Osteocyte (in vitro differentiated cells): ENCODE measurements around the gene GAN. TPM values are rescaled to one million over a fixed set of nuclear protein-coding genes. Genes with fewer than 3 reads are reported as not detected.

ENCODE experiments used
- DNase-seq: peaks from one replicate; pipeline ENCODE4 v3.0.0; 2021; ENCODE audit warnings: mixed read lengths; ENCODE audit not compliant: unreplicated experiment; ENCODE audit errors: extremely low spot score
- H3K27ac Mint-ChIP-seq: one replicate; pipeline ENCODE4 v1.8.0; 2021; ENCODE audit warnings: mild to moderate bottlenecking, mixed read lengths; ENCODE audit not compliant: unreplicated experiment
- H3K27me3 Mint-ChIP-seq: one replicate; pipeline ENCODE4 v1.8.0; 2021; ENCODE audit warnings: mixed read lengths; ENCODE audit not compliant: unreplicated experiment
- H3K36me3 Mint-ChIP-seq: one replicate; pipeline ENCODE4 v1.8.0; 2021; ENCODE audit warnings: mixed read lengths; ENCODE audit not compliant: unreplicated experiment
- H3K4me1 Mint-ChIP-seq: one replicate; pipeline ENCODE4 v1.8.0; 2021; ENCODE audit warnings: mixed read lengths; ENCODE audit not compliant: unreplicated experiment
- H3K4me3 Mint-ChIP-seq: one replicate; pipeline ENCODE4 v1.8.0; 2021; ENCODE audit warnings: mild to moderate bottlenecking, moderate library complexity, mixed read lengths; ENCODE audit not compliant: unreplicated experiment
- H3K9me3 Mint-ChIP-seq: one replicate; pipeline ENCODE4 v1.8.0; 2021; ENCODE audit warnings: mixed read lengths; ENCODE audit not compliant: unreplicated experiment
- CTCF ChIP-seq: fragments of 200-600 bp; sonication (generic); IDR thresholded peaks from 2 replicates; pipeline ENCODE4 v1.5.0; 2021; ENCODE audit warnings: antibody characterized with exemption, mild to moderate bottlenecking, moderate library complexity
- total RNA-seq: library from RNA; stranded (reverse); gene quantifications from 2 replicates; pipeline ENCODE4 v1.2.1, GENCODE V29; 2021

The GAN gene
- total RNA-seq, 1 donor from 2014 or later: 9.2 TPM

- H3K9me3 Mint-ChIP-seq: no peaks in the 10 kb centered on the region
- H3K36me3 Mint-ChIP-seq: no peaks in the 10 kb centered on the region
- H3K4me3 Mint-ChIP-seq: no peak overlapping the region
- no peaks in the 10 kb centered on the region for H3K4me1 Mint-ChIP-seq
- no peak for TF ChIP-seq CTCF
- H3K27ac Mint-ChIP-seq: no peak overlapping the region
- DNase-seq: no peak
- no peaks in the 10 kb centered on the region for H3K27me3 Mint-ChIP-seq
Observed at GRCh38 chr16:81273223-81273950, 41.4 kb upstream of the GAN start.

- no peaks in the 10 kb centered on the region for H3K36me3 Mint-ChIP-seq
- H3K4me1 Mint-ChIP-seq: no peaks in the 10 kb centered on the region
- TF ChIP-seq CTCF: no peak
- no peak for DNase-seq
- H3K27me3 Mint-ChIP-seq: no peaks in the 10 kb centered on the region
- H3K27ac Mint-ChIP-seq: no peak overlapping the region
- H3K4me3 Mint-ChIP-seq: no peak overlapping the region
- H3K9me3 Mint-ChIP-seq: no peaks in the 10 kb centered on the region
Observed at GRCh38 chr16:81275064-81275532, 39.7 kb upstream of the GAN start.

GRCh38 chr16:81275795-81276194 lies 39.0 kb upstream of the GAN start:
- H3K4me1 Mint-ChIP-seq: no peaks in the 10 kb centered on the region
- H3K4me3 Mint-ChIP-seq: no peak overlapping the region

GRCh38 chr16:81276323-81276722 lies 38.4 kb upstream of the GAN start:
- Mint-ChIP-seq H3K4me3 (no peak overlapping the region), H3K36me3 (no peaks in the 10 kb centered on the region), H3K9me3 (no peaks in the 10 kb centered on the region), H3K27ac (no peak overlapping the region), H3K27me3 (no peaks in the 10 kb centered on the region), H3K4me1 (no peaks in the 10 kb centered on the region)
- TF ChIP-seq CTCF: no peak
- DNase-seq: no peak

More at GRCh38 chr16:81275795-81276194, 39.0 kb upstream of the GAN start:
- no peak for TF ChIP-seq CTCF
- DNase-seq: no peak
- H3K36me3 Mint-ChIP-seq: no peaks in the 10 kb centered on the region
- H3K27ac Mint-ChIP-seq: no peak overlapping the region
- no peaks in the 10 kb centered on the region for H3K9me3 Mint-ChIP-seq
- no peaks in the 10 kb centered on the region for H3K27me3 Mint-ChIP-seq

GRCh38 chr16:81277541-81278080 lies 37.2 kb upstream of the GAN start:
- no peak for TF ChIP-seq CTCF
- H3K4me1 Mint-ChIP-seq: no peaks in the 10 kb centered on the region
- H3K9me3 Mint-ChIP-seq: no peaks in the 10 kb centered on the region
- H3K27ac Mint-ChIP-seq: no peak overlapping the region
- no peaks in the 10 kb centered on the region for H3K27me3 Mint-ChIP-seq
- DNase-seq: no peak
- H3K36me3 Mint-ChIP-seq: no peaks in the 10 kb centered on the region
- no peak overlapping the region for H3K4me3 Mint-ChIP-seq
